ENCODE data around the gene POLH.
"Not testable (repeated sequence)": the region's sequence is repeated elsewhere in the genome, so short reads cannot be mapped to it uniquely, and the experiment has no call there.

GRCh38 chr6:43557620-43558019, 18.4 kb upstream of the POLH start:
- not testable (repeated sequence) for TF ChIP-seq SP1 (IDR thresholded peaks at IDR 0.05); PKNOX1 (IDR thresholded peaks at IDR 0.05); SUZ12 (IDR thresholded peaks at IDR 0.05); FOXA1 (IDR thresholded peaks at IDR 0.05); FOXM1 (IDR thresholded peaks at IDR 0.05; ENCODE audit: borderline replicate concordance)
